Tibial artery (tissue), 4 donors: ENCODE measurements around the gene ABCC8.

Experiments used
- DNase-seq, 2 donors: peaks; one replicate each; pipeline ENCODE4 v3.0.0-alpha.2; 2019
- H3K27ac ChIP-seq, 2 donors: fragments of 200-600 bp; sonication (generic) in 1 of 2; 1 replicate in 1 of 2; 2 replicates in 1 of 2; pipeline ENCODE4 v1.5.1; 2018 to 2019; ENCODE audit warnings: mild to moderate bottlenecking in 1 of 2
- H3K27me3 ChIP-seq, 2 donors: fragments of 200-600 bp; sonication (generic) in 1 of 2; one replicate each; pipeline versions ENCODE4 v1.5.1 to v1.6.0; 2016 to 2019
- H3K36me3 ChIP-seq, 3 donors: fragments of 200-600 bp; sonication (generic) in 2 of 3; one replicate each; pipeline ENCODE4 v1.5.1; 2016 to 2019; ENCODE audit warnings: mild to moderate bottlenecking in 2 of 3
- H3K4me1 ChIP-seq, 4 donors: fragments of 200-600 bp; sonication (generic) in 2 of 4; 1 replicate in 3 of 4; 2 replicates in 1 of 4; pipeline ENCODE4 v1.5.1; 2016 to 2019
- H3K4me3 ChIP-seq, 2 donors: fragments of 200-600 bp; sonication (generic) in 1 of 2; 1 replicate in 1 of 2; 2 replicates in 1 of 2; pipeline ENCODE4 v1.5.1; 2018 to 2019; ENCODE audit warnings: mild to moderate bottlenecking in 2 of 2
- H3K9me3 ChIP-seq, 3 donors: fragments of 200-600 bp; sonication (generic) in 1 of 3; one replicate each; pipeline ENCODE4 v1.5.1; 2016 to 2019
- CTCF ChIP-seq, 2 experiments: fragments of 200-600 bp in 1 of 2; fragments of 450-650 bp in 1 of 2; IDR thresholded peaks; one replicate each; pipeline ENCODE4 v1.5.1; 2017 to 2019; ENCODE audit warnings: antibody characterized with exemption in 2 of 2, mild to moderate bottlenecking in 1 of 2, moderate library complexity in 1 of 2
- intact Hi-C: fragments of 100-400 bp; cut with DNase I; formaldehyde crosslinking; loops from one replicate; pipeline ENCODE4 v1.15.0; 2023; ENCODE audit warnings: low total_unique reads

Gene ABCC8

GRCh38 chr11:17476317-17477083, at the start of gene ABCC8:
Gene ABCC8, minus strand, starts transcription at chr11:17476845. Its CDS starts 69 bp downstream, at chr11:17476776.
- no peak for DNase-seq
- Histone ChIP-seq H3K27me3 (peaks cover 0 to 68% of the 10 kb centered on the region in 2 donors), H3K4me3 (peak within 1 kb of the TSS in 1 of 2 donors; percentile 37), H3K4me1 (peaks cover 0 to 19% (median 6%) of the 10 kb centered on the region in 4 donors), H3K36me3 (no peaks in the 10 kb centered on the region), H3K27ac (no peak within 1 kb of the TSS), H3K9me3 (no peaks in the 10 kb centered on the region)
- TF ChIP-seq CTCF (IDR thresholded peaks at IDR 0.05): no peak
- intact Hi-C loops: no loop called here

GRCh38 chr11:17526326-17526725, 49.7 kb upstream of the ABCC8 start:
- intact Hi-C loops: no loop called here
- DNase-seq: no peak
- no peak for TF ChIP-seq CTCF (IDR thresholded peaks at IDR 0.05)
- no peak overlapping the region for H3K4me3 ChIP-seq
- no peaks in the 10 kb centered on the region for H3K36me3 ChIP-seq
- peaks cover 0 to 23% of the 10 kb centered on the region in 2 donors for H3K27me3 ChIP-seq
- no peak overlapping the region for H3K27ac ChIP-seq
- H3K9me3 ChIP-seq: no peaks in the 10 kb centered on the region
- H3K4me1 ChIP-seq: no peaks in the 10 kb centered on the region

GRCh38 chr11:17525570-17525969, 48.9 kb upstream of the ABCC8 start:
- Histone ChIP-seq H3K27ac (no peak overlapping the region), H3K27me3 (peaks cover 0 to 17% of the 10 kb centered on the region in 2 donors), H3K4me3 (no peak overlapping the region), H3K4me1 (no peaks in the 10 kb centered on the region), H3K36me3 (no peaks in the 10 kb centered on the region), H3K9me3 (no peaks in the 10 kb centered on the region)
- intact Hi-C loops: no loop called here
- TF ChIP-seq CTCF (IDR thresholded peaks at IDR 0.05): no peak
- DNase-seq: no peak

GRCh38 chr11:17524221-17524620, 47.6 kb upstream of the ABCC8 start:
- no peak overlapping the region for H3K27ac ChIP-seq
- H3K27me3 ChIP-seq: peaks cover 0 to 12% of the 10 kb centered on the region in 2 donors
- DNase-seq: no peak
- no peaks in the 10 kb centered on the region for H3K9me3 ChIP-seq
- TF ChIP-seq CTCF (IDR thresholded peaks at IDR 0.05): no peak
- no peaks in the 10 kb centered on the region for H3K36me3 ChIP-seq
- no peaks in the 10 kb centered on the region for H3K4me1 ChIP-seq
- intact Hi-C loops: no loop called here
- H3K4me3 ChIP-seq: no peak overlapping the region

GRCh38 chr11:17522655-17523054, 46.0 kb upstream of the ABCC8 start:
- DNase-seq: no peak
- intact Hi-C loops: no loop called here
- no peak overlapping the region for H3K27ac ChIP-seq
- H3K27me3 ChIP-seq: peaks cover 0 to 6% of the 10 kb centered on the region in 2 donors
- H3K4me3 ChIP-seq: no peak overlapping the region
- H3K36me3 ChIP-seq: no peaks in the 10 kb centered on the region
- H3K4me1 ChIP-seq: no peaks in the 10 kb centered on the region
- TF ChIP-seq CTCF (IDR thresholded peaks at IDR 0.05): no peak
- no peaks in the 10 kb centered on the region for H3K9me3 ChIP-seq
